ENCODE measurements around the gene BATF.

- TF ChIP-seq POLR2A (IDR thresholded peaks at IDR 0.05) = no peak
- no peak for TF ChIP-seq CTCF (IDR thresholded peaks at IDR 0.05 in 4 of 5, conservative IDR thresholded peaks at IDR 0.05 in 1 of 5)
Measured at GRCh38 chr14:75493592-75494087, 28.6 kb upstream of the BATF start.

Measured in gastrocnemius medialis (tissue), 4 donors.